ENCODE data around the gene FBXL2. TPM values are rescaled to one million over a fixed set of nuclear protein-coding genes. Genes with fewer than 3 reads are reported as not detected.

Gene FBXL2
- total and polyA plus RNA-seq, 2 of the 8 experiments (the other 6 are each of a cell fraction or from before 2014, with no cell fraction given), result 3.1 to 5.4 TPM

GRCh38 chr3:33417066-33417673 lies 139.9 kb downstream of the FBXL2 start (continued):
- TF ChIP-seq CHD7 (IDR thresholded peaks at IDR 0.05; ENCODE audit: insufficient replicate concordance, low read length) (no peak), TAF7 (optimal IDR thresholded peaks at IDR 0.05; ENCODE audit: borderline replicate concordance, low read depth, low read length) (no peak)
- TF ChIP-seq, protein P1, sequence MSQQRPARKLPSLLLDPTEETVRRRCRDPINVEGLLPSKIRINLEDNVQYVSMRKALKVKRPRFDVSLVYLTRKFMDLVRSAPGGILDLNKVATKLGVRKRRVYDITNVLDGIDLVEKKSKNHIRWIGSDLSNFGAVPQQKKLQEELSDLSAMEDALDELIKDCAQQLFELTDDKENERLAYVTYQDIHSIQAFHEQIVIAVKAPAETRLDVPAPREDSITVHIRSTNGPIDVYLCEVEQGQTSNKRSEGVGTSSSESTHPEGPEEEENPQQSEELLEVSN (IDR thresholded peaks at IDR 0.05), result no peak

Data from H1 (cell line).